GM19463 (cell line): ENCODE results near the gene CCDC30.
A peak's percentile ranks its signal among the peaks of the same experiment; 100 is the strongest.
"Not testable (repeated sequence)": the region's sequence is repeated elsewhere in the genome, so short reads cannot be mapped to it uniquely, and the experiment has no call there.

Experiments used
- ATAC-seq: cut with Tn5 transposase; IDR thresholded peaks from one replicate; pipeline ENCODE4 v1.9.1; 2021; ENCODE audit warnings: mild to moderate bottlenecking, moderate library complexity; ENCODE audit not compliant: unreplicated experiment

The CCDC30 gene

DNA sequence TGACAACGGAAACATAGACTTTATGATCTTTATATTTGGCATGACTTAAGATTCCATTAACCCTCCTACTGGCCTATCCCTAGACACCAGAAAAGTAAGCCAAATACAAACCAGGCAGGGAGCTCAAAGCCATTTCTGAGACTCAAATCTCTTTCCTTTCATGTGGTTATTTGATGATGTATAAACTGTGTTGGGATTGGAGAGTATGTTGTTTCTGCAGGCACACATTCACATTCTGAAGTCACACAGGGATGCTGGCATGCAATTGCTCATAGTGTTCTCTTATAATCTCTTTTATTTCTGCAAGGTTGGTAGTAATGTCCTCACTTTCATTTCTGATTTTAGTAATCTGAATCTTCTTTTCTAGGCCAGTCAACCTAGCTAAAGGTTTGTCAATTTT lies 13.0 kb upstream of the CCDC30 start:
- ATAC-seq = no peak

DNA sequence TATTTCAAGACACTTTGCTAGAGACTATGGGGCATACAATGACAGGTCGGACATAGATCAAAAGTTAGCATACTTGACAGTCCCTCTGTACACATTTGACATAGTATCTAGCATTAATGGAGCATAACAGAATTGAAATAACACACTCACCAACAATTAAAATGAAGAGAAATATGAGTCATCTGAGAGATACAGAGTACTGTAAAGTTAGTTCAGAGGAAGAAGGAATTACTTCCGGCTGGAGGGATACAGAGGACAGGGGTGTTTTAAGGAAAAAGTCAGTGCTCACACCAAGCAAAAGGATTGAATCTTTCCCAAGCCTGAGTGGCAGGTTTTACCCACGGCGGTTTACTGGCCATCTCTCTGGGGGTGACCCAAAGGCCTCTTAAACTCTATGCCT lies 9.7 kb upstream of the CCDC30 start:
- ATAC-seq = no peak

DNA sequence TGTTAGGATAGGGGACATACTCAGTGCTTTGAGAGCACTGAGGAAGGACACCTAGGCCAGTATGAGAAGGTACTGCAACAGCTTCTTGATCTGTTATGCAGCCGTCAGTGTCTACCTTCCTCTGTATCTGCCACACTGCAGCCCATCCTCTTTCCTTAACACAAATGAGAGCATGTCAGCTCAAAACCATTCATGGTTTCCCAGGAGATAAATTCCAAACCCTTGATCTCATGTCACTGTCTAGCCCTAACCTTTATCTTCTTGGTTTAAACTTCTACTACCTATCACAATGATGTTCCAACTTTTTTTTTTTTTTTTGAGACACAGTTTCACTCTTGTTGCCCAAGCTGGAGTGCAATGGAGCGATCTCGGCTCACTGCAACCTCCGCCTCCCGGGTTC lies 8.7 kb upstream of the CCDC30 start:
- no peak for ATAC-seq

DNA sequence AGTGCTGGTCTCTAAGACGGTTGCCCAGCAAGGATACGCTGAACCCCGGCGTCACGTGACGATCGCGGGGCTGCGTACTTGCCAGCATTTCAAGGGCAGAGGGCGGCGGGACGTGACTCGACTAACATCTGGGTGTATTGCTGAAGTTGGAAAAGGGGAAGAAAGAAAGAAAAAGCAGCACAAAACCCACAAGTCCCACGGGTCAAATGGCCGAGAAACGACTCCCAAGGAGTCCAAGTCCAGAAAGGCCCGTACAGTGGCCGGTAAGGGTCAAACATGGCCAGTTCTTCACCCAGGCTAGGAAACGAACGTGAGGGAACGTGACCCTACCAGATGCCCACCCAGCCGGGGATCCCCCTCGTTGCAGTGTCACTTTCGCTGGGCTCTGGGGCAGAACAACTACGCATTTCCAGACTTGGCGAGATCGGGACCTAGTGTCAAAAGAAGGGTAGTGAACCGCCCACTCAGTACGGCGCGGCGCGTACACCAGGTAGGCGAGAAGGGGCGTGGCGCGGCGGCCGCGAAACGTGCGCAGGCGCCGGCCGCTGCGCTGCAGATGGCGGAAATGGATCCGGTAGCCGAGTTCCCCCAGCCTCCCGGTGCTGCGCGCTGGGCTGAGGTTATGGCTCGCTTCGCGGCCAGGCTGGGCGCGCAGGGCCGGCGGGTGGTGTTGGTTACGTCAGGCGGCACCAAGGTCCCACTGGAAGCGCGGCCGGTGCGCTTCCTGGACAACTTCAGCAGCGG lies 6.9 kb upstream of the CCDC30 start, which contains the start of the genes PPCS and ZMYND12:
TSS of gene PPCS (plus strand) at position 534 of the 744 bp plus-strand sequence. CDS start at position 557, 23 bp downstream.
TSS of gene ZMYND12 (minus strand) at position 13 of the 744 bp plus-strand sequence. CDS start 25 bp downstream, outside the sequence.
- ATAC-seq = peak; percentile 90

DNA sequence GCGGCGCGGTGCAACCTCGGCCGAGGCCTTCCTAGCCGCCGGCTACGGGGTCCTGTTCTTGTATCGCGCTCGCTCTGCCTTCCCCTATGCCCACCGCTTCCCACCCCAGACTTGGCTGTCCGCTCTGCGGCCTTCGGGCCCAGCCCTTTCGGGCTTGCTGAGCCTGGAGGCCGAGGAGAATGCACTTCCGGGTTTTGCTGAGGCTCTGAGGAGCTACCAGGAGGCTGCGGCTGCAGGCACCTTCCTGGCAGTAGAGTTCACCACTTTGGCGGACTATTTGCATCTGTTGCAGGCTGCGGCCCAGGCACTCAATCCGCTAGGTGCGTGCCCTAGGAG lies 6.4 kb upstream of the CCDC30 start:
- peak; percentile 56 for ATAC-seq

DNA sequence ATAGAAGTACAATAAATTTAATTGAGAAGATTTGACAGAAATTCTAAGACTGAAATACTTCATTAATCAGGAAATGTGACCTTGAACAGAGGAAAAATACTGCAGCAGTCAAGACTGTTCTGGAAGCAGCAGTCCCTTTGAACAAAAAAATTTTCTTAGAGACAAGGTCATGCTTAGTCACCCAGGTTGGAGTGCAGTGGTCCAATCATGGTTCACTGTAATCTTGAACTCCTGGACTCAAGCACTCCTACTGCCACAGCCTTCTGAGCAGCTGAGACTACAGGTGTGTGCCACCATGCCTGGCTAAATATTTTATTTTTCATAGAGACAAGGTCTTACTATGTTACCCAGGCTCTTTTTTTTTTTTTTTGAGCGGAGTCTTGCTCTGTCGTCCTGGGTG lies 1.9 kb upstream of the CCDC30 start:
- no peak for ATAC-seq

DNA sequence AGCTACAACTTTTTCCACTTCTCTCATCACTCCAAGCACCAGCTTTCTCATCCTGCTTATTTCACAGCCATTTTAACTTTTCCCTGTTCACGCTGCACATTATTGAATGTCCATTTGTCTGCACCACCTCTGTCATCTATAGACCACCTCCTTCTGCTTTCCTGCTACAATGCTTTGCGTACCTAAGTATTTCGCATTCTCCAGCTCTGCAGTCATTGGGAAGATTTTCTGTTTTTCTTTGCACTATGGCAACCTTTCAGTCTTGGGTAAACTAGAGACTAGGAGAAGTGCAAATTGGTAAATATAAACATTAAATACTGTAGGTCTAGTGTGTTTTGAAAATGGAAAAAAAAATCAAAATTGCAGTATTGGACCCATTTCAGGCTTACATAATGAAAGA lies 835 bp downstream of the CCDC30 start:
- no peak for ATAC-seq

DNA sequence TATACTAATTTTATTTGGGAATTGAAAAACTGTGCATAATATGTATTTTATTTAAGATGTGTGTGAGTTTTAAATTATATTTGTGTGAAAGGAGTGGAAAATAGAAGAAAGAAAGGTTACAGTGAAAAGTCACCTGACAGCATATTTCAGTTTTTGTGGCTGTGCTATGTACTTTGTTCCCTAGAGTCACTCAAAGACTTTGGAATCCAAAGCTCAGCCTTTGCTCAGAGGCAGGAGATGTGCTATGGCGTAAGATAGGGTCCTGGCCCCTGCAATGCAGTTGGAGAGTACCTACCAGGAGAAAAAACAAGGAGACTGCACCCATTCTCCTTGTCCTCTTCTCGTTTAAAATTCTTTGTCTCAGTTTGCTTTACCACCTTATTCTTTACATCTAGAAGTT lies 2.9 kb downstream of the CCDC30 start:
- ATAC-seq = no peak

DNA sequence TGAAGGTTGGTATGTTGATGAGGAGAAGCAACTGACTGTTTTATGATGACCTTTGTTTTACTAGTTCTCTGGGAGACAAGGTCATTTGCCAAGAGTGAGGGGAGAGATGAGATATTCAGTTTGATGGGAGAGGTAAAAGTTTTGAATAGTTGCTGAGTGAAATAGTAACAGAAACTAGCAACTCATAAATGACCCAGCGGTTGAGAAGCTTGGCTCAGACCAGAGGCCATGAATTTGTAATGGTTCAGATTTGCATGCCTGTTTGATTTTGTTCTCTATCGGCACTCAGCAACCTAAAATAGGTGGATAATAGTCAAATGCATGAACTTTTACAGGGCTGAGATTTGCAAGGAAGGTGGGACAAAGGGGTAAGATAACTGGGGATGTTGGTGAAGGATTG lies 6.6 kb downstream of the CCDC30 start:
- no peak for ATAC-seq

DNA sequence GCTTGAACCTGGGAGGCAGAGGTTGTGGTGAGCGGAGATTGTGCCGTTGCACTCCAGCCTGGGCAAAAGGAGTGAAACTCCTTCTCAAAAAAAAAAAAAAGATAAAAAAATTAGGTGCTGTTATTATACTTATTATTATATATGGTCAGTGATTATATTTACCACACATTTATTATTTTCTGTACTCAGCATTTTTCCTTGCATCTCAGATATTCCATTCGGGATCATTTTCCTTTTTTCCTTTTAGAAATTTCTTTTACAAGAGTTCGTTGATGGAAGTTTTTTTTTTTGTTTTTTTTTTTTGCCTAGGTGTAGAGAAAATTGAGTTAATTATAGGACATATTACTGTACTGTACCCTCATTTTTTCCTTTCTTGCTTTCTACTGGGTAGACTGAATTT lies 13.5 kb downstream of the CCDC30 start:
- no peak for ATAC-seq

DNA sequence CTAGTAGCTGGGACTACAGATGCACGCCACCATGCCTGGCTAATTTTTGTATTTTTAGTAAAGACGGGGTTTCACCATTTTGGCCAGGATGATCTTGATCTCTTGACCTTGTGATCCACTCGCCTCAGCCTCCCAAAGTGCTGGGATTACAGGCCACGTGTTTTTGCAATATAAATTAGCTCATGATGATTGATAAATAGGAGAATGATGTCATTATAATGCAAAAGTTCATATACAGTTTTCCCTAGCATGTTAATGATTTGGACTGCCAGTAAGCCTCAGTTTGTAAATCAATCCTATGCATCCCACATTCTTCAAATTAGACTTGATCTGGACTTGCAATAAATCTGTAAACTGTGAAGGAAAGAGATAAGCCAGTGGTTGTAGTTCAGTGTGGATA lies 14.3 kb downstream of the CCDC30 start:
- not testable (repeated sequence) for ATAC-seq

DNA sequence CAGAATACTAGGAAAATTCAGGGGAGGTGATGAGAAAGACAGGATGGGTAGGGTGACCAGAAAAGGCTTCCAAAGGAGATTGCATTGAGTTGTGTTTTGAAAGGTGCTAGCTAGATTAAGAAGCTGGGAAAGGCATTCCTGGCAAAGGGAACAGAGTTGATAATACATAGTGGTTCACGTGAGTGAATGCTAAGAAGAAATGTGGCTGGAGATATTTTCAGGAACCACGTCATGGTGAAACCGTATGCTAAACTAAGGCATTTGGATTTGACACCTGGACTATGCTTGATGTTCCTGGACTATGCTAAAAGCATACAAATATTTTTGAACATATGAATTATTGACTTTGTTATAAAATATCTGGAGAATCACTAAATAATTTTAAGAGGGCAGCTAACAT lies 14.7 kb downstream of the CCDC30 start:
- no peak for ATAC-seq

DNA sequence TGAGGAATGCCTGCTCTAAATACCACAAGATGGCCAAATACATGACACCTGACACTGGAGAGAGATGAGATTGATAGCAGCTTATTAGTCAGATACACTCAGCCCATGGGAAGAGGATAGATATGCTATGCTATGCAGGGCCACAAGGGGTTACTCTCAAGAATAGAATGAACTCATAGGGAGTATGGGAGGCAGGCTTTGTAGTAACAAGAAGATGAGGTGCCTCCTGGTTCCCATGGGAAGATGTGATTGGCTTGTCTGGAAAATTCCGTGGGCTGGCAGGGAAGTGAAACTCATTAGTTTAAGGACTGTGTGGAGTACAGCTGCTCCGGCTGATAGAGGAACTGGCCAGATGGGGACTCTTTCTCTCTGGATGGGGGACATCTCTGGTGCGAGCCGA lies 16.5 kb downstream of the CCDC30 start:
- no peak for ATAC-seq

DNA sequence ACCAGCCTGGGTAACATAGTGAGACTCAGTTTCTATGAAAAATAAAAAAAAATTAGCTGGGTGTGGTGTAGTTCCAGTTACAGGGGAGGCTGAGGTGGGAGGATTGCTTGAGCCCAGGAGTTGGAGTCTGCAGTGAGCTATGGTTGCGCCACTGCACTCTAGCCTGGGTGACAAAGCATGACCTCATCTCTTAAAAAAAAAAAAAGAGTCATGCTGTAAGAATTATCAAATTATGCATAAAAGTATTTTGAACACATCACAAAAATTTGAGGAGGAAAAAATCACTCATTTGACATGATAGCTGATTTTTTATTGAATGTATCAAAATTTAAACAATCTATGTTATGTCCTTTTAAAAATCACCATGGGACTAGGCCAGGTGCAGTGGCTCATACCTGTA lies 17.8 kb downstream of the CCDC30 start:
- no peak for ATAC-seq

DNA sequence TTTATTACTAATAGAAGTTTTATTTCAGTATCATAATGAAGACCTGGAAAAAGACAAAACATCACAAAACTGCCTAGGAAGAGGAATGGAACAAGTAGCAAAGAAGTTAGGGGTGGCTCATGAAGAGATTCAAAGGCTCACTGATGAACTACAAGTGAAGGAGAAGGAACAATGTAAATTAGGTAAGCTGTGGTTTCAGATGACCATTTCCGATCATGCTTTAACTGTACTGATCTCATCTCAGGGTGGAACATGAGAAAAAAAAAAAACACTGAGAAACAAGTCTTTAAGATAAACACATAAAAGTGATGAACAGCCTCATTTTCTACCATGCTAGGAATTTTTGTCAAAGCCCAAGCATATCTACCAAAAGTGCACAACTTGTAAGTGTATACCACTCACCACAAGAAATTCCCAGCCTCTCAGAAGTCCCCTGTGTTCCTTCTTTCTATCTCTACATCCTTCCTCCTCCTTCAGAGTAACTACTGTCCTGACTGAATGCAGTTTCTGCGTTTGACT lies 19.6 kb downstream of the CCDC30 start:
- no peak for ATAC-seq

DNA sequence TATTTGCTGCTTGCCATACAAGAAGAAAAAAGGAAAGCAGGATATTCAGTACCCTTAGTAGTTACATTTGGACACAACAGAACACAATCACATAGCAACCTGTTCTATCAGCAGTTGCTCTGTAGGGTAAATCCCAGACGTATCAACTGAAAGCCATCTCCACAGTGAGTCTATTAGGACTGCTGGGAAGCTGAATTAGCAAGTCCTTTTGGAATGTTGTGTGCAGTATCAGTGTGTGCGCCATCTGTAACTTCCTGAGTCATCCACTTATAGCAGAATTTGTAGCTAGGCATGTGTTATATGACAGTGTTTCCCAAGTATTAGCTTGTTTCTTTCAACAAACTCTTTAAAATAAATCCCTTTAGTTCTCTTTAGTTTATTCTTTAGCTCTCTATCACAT lies 21.3 kb downstream of the CCDC30 start:
- ATAC-seq = no peak

DNA sequence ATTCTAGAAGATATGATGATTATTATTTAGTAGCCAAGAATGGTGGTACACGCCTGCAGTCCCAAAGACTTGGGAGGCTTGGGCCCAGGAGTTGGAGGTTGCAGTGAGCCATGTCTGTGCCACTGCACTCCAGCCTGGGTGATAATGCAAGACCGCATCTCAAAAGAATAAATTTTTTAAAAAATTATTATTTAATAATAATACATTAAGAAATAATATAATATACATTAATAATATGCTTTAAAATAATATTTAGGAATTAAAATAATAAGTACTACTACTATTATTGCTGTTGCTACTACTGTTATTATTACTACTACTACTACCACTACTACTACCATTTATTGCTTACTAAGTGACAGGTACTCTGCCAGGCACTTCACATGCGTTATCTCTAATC lies 27.2 kb downstream of the CCDC30 start:
- no peak for ATAC-seq

DNA sequence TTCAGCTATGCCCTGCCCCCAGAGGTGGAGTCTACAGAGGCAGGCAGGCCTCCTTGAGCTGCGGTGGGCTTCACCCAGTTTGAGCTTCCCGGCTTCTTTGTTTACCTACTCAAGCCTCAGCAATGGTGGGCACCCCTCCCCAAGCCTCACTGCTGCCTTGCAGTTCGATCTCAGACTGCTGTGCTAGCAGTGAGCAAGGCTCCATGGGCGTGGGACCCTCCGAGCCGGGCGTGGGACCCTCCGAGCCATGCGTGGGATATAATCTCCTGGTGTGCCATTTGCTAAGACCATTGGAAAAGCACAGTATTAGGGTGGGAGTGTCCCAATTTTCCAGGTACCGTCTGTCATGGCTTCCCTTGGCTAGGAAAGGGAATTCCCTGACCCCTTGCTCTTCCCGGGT lies 38.9 kb downstream of the CCDC30 start:
- not testable (repeated sequence) for ATAC-seq

DNA sequence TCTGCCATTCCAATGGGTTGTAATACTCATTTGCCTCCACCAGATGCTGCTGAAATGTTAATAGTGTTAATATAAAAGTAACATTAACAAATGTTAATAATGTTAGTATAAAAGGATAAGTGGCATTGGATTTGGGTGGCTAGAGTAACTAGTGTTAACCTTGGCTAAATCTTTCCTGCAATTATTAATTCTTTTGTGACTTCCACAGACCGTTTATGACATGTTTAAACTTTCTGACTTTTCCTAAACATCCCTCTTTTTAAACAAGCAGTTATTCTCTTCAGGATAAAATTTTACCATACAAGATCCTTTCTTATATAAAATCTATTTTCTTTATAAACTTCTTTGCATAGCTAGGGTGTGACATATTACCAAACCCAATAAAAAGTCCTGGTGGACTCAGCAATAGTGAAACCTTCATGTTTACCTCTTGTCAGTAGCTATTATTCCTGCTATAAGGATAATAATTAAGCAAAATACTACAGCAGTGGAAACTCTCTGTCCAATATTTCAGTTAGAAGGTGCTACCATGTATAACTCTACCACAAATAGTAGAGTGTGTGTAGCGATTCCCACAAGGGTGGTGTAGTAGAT lies 41.5 kb downstream of the CCDC30 start:
- no peak for ATAC-seq

DNA sequence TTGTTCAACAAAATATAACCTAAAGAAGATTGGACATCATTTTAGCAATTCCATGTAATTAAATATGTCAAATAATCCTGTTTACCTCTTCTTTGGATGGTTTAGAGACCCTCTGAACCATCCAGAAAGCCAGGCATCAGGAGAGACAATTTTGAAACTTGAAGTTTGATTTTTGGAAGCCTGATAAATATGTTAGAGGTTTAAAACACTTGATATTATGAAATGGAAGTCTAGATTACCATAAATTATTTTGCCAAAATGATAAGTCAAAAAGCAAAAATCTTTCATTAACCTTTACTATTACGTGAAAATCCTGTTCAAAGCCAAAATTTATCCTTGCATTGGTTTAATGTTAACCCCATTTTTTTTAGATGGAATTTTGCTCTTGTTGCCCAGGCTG lies 43.5 kb downstream of the CCDC30 start:
- ATAC-seq = no peak

DNA sequence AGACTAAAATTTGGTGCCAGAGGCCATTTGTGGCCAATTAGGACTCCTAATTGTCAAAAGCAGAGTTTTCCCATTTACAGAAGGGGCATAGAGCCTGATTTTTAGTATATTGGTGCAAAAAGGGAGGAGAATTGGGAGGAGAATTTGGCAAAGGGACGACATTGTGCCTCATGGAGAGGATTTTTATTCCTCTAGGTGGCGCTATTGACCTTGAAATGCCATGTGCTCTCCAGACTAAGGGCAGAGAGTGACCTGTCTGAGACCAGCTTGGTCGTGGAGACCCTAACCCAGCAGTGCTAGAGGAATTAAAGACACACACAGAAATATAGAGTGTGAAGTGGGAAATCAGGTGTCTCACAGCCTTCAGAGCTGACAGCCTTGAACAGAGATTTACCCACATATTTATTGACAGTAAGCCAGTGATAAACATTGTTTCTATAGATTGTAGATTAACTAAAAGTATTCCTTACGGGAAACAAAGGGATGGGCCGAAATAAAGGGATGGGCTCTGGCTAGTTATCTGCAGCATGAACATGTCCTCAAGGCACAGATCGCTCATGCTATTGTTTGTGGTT lies 48.6 kb downstream of the CCDC30 start:
- not testable (repeated sequence) for ATAC-seq

DNA sequence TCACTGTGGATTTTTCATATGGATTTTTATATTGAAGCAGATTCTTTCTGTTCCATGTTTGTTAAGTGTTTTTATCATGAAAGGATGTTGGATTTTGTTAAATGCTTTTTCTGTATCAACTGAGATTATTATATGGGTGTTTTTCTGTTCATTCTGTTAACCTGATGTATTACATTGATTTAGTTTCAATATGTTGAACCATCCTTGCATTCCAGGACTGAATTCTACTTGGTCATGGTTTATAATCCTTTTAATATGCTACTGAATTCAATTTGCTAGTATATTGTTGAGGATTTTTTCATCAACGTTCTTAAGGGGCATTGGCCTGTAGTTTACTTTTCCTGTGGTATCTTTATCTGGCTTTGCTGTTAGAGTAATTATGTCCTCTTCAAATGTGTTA lies 55.8 kb downstream of the CCDC30 start:
- ATAC-seq = no peak
